ENCODE measurements around the gene H6PD. TPM values are rescaled to one million over a fixed set of nuclear protein-coding genes. Genes with fewer than 3 reads are reported as not detected.

Gene H6PD
- total RNA-seq, 4 donors from 2014 or later, result 37.3 to 65.1 (median 44.4) TPM

GRCh38 chr1:9267352-9267686 lies 32.7 kb downstream of the H6PD start:
- intact Hi-C loops (cut with DNase I; ENCODE audit: low total_unique reads) (loop anchor here (1.0 kb wide), 3 partner anchors 86 to 224 kb away; no protein-coding TSS in a partner anchor), in situ Hi-C loops (cut with MboI; ENCODE audit: low sequenced_read_pairs in 4 of 4) (no loop called here)
- TF ChIP-seq POLR2A (IDR thresholded peaks at IDR 0.05) (no peak), CTCF (IDR thresholded peaks at IDR 0.05 in 4 of 5, conservative IDR thresholded peaks at IDR 0.05 in 1 of 5) (peak in 3 of 5 experiments; percentile 3 to 9 (median 5))
- no peaks in the 10 kb centered on the region for H3K9me3 ChIP-seq
- no peak for ATAC-seq
- no peak for DNase-seq
- H3K4me3 ChIP-seq, result no peak overlapping the region
- H3K36me3 ChIP-seq, result peaks cover 0 to 35% of the 10 kb centered on the region in 2 donors
- peaks cover 42 to 52% of the 10 kb centered on the region in 2 donors for H3K4me1 ChIP-seq
- H3K27ac ChIP-seq, result peak overlapping the region; percentile 7 to 64 (median 46)
- no peaks in the 10 kb centered on the region for H3K27me3 ChIP-seq

- H3K9me3 ChIP-seq, result no peaks in the 10 kb centered on the region
- H3K4me3 ChIP-seq, result no peak overlapping the region
- in situ Hi-C loops (cut with MboI; ENCODE audit: low sequenced_read_pairs in 4 of 4), result no loop called here
- ATAC-seq, result no peak
- no peak for DNase-seq
- no peak for TF ChIP-seq POLR2A (IDR thresholded peaks at IDR 0.05)
- no peak for TF ChIP-seq CTCF (IDR thresholded peaks at IDR 0.05 in 4 of 5, conservative IDR thresholded peaks at IDR 0.05 in 1 of 5)
- H3K36me3 ChIP-seq, result peaks cover 0 to 29% of the 10 kb centered on the region in 2 donors
- intact Hi-C loops (cut with DNase I; ENCODE audit: low total_unique reads), result loop anchor here (1.0 kb wide), 3 partner anchors 87 to 223 kb away; no protein-coding TSS in a partner anchor
- H3K27me3 ChIP-seq, result no peaks in the 10 kb centered on the region
- H3K27ac ChIP-seq, result peak overlapping the region; percentile 16 to 64 (median 46)
- peaks cover 40 to 46% of the 10 kb centered on the region in 2 donors for H3K4me1 ChIP-seq
These were observed 33.4 kb downstream of the H6PD start for GRCh38 chr1:9267827-9268581.

GRCh38 chr1:9269078-9269501 lies 34.5 kb downstream of the H6PD start:
- Histone ChIP-seq H3K36me3 (peaks cover 0 to 18% of the 10 kb centered on the region in 2 donors), H3K9me3 (no peaks in the 10 kb centered on the region), H3K27me3 (no peaks in the 10 kb centered on the region), H3K27ac (peak overlapping the region; percentile 16 to 64 (median 60)), H3K4me3 (no peak overlapping the region), H3K4me1 (peaks cover 29 to 36% of the 10 kb centered on the region in 2 donors)
- intact Hi-C loops (cut with DNase I; ENCODE audit: low total_unique reads) (no loop called here), in situ Hi-C loops (cut with MboI; ENCODE audit: low sequenced_read_pairs in 4 of 4) (no loop called here)
- TF ChIP-seq CTCF (IDR thresholded peaks at IDR 0.05 in 4 of 5, conservative IDR thresholded peaks at IDR 0.05 in 1 of 5) (no peak), POLR2A (IDR thresholded peaks at IDR 0.05) (no peak)
- DNase-seq (no peak), ATAC-seq (no peak)

GRCh38 chr1:9269721-9270120 lies 35.1 kb downstream of the H6PD start:
- DNase-seq, result peak in 1 of 2 donors; percentile 64
- peak; percentile 41 to 50 for ATAC-seq
- H3K27ac ChIP-seq, result peak overlapping the region; percentile 16 to 64 (median 60)
- H3K27me3 ChIP-seq, result no peaks in the 10 kb centered on the region
- peaks cover 0 to 12% of the 10 kb centered on the region in 2 donors for H3K36me3 ChIP-seq
- intact Hi-C loops (cut with DNase I; ENCODE audit: low total_unique reads) (no loop called here), in situ Hi-C loops (cut with MboI; ENCODE audit: low sequenced_read_pairs in 4 of 4) (no loop called here)
- H3K9me3 ChIP-seq, result no peaks in the 10 kb centered on the region
- TF ChIP-seq POLR2A (IDR thresholded peaks at IDR 0.05), result no peak
- no peak for TF ChIP-seq CTCF (IDR thresholded peaks at IDR 0.05 in 4 of 5, conservative IDR thresholded peaks at IDR 0.05 in 1 of 5)
- H3K4me3 ChIP-seq, result no peak overlapping the region
- H3K4me1 ChIP-seq, result peaks cover 25 to 29% of the 10 kb centered on the region in 2 donors

Data from gastrocnemius medialis (tissue), 4 donors.